Fibroblast of lung (primary cell): Measurements from ENCODE around the gene MFSD12.

Source experiments
- CTCF ChIP-seq, 2 donors: IDR thresholded peaks in 1 of 2; conservative IDR thresholded peaks in 1 of 2; 1 replicate in 1 of 2; 2 replicates in 1 of 2; pipeline ENCODE4 v1.5.1; 2011 to 2012; ENCODE audit warnings: low read length in 2 of 2, control low read depth in 1 of 2, inconsistent platforms in 1 of 2, low read depth in 1 of 2, mild to moderate bottlenecking in 1 of 2
- EZH2 ChIP-seq: IDR thresholded peaks from 2 replicates; pipeline ENCODE4 v1.5.1; 2012; ENCODE audit warnings: low read length, control low read depth, mild to moderate bottlenecking; ENCODE audit errors: missing control alignments

- no peak for TF ChIP-seq EZH2
- TF ChIP-seq CTCF (conservative IDR thresholded peaks at IDR 0.05 in 1 of 2, IDR thresholded peaks at IDR 0.05 in 1 of 2; ENCODE audit: low read depth in 1 of 2, low read length in 2 of 2), result no peak
These were observed 48.4 kb downstream of the MFSD12 start for GRCh38 chr19:3508771-3509535.
